ENCODE data around the gene CDKN1A. TPM values are rescaled to one million over a fixed set of nuclear protein-coding genes. Genes with fewer than 3 reads are reported as not detected.

The CDKN1A gene
- total RNA-seq, 1 donor from 2014 or later = 76.3 TPM

GRCh38 chr6:36663504-36664446, 14.7 kb upstream of the CDKN1A start:
- Mint-ChIP-seq H3K27ac (peak overlapping the region; percentile 4), H3K36me3 (no peaks in the 10 kb centered on the region), H3K4me1 (ENCODE audit: unreplicated experiment) (peaks cover 27% of the 10 kb centered on the region), H3K27me3 (no peaks in the 10 kb centered on the region), H3K9me3 (no peaks in the 10 kb centered on the region), H3K4me3 (no peak overlapping the region)
- no peak for TF ChIP-seq CTCF (conservative IDR thresholded peaks at IDR 0.05)
- no peak for DNase-seq (ENCODE audit: extremely low spot score, unreplicated experiment)

- TF ChIP-seq CTCF (conservative IDR thresholded peaks at IDR 0.05) = no peak
- Mint-ChIP-seq H3K27ac (peak overlapping the region; percentile 77), H3K4me3 (no peak overlapping the region), H3K9me3 (no peaks in the 10 kb centered on the region), H3K27me3 (no peaks in the 10 kb centered on the region), H3K36me3 (no peaks in the 10 kb centered on the region), H3K4me1 (ENCODE audit: unreplicated experiment) (peaks cover 19% of the 10 kb centered on the region)
- no peak for DNase-seq (ENCODE audit: extremely low spot score, unreplicated experiment)
These were observed 13.3 kb upstream of the CDKN1A start for GRCh38 chr6:36665180-36665579.

- peak overlapping the region; percentile 96 for H3K27ac Mint-ChIP-seq
- DNase-seq (ENCODE audit: extremely low spot score, unreplicated experiment) = no peak
- no peak for TF ChIP-seq CTCF (conservative IDR thresholded peaks at IDR 0.05)
- no peaks in the 10 kb centered on the region for H3K27me3 Mint-ChIP-seq
- no peak overlapping the region for H3K4me3 Mint-ChIP-seq
- peaks cover 19% of the 10 kb centered on the region for H3K4me1 Mint-ChIP-seq (ENCODE audit: unreplicated experiment)
- no peaks in the 10 kb centered on the region for H3K36me3 Mint-ChIP-seq
- H3K9me3 Mint-ChIP-seq = no peaks in the 10 kb centered on the region
These were observed 12.2 kb upstream of the CDKN1A start for GRCh38 chr6:36666287-36666686.

- Mint-ChIP-seq H3K4me1 (ENCODE audit: unreplicated experiment) (peaks cover 19% of the 10 kb centered on the region), H3K9me3 (no peaks in the 10 kb centered on the region), H3K4me3 (peak overlapping the region; percentile 60), H3K36me3 (no peaks in the 10 kb centered on the region), H3K27ac (peak overlapping the region; percentile 96), H3K27me3 (no peaks in the 10 kb centered on the region)
- TF ChIP-seq CTCF (conservative IDR thresholded peaks at IDR 0.05) = no peak
- DNase-seq (ENCODE audit: extremely low spot score, unreplicated experiment) = peak; percentile 74
These were observed 11.5 kb upstream of the CDKN1A start for GRCh38 chr6:36666826-36667591.

GRCh38 chr6:36668591-36668990, 9.9 kb upstream of the CDKN1A start:
- DNase-seq (ENCODE audit: extremely low spot score, unreplicated experiment) = no peak
- no peak for TF ChIP-seq CTCF (conservative IDR thresholded peaks at IDR 0.05)
- H3K27ac Mint-ChIP-seq = peak overlapping the region; percentile 31
- peaks cover 19% of the 10 kb centered on the region for H3K4me1 Mint-ChIP-seq (ENCODE audit: unreplicated experiment)
- no peaks in the 10 kb centered on the region for H3K27me3 Mint-ChIP-seq
- no peaks in the 10 kb centered on the region for H3K9me3 Mint-ChIP-seq
- H3K36me3 Mint-ChIP-seq = no peaks in the 10 kb centered on the region
- no peak overlapping the region for H3K4me3 Mint-ChIP-seq

All from type B pancreatic cell (in vitro differentiated cells).